Measurements from ENCODE around the gene CDC45. TPM values are rescaled to one million over a fixed set of nuclear protein-coding genes. Genes with fewer than 3 reads are reported as not detected.

CDC45 gene
- total RNA-seq, 4 donors from 2014 or later = 0.95 to 1.4 (median 1.2) TPM; not detected in 1

DNA sequence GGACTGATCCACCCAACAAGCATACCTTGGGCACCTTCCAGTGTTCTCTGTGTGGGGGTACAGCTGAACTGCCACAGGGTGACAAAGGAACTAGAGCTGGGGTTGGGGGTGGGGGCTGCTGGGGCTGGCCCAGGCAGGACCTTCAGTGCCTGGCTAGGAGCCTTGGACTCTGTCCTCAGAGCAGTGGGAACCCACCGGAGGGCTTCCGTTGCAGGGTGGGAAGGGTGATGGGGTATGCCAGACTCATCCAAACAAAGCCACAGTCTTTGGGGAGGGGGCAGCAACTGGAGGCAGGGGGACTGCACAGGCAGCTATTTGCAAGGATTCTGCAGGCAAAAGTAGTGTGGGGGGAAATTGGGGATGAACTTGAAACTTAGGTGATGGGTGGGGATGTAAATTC is 80.2 kb downstream of the CDC45 start:
- TF ChIP-seq CTCF (IDR thresholded peaks at IDR 0.05) = no peak
- ATAC-seq (ENCODE audit: low FRiP score) = no peak

GRCh38 chr22:19565382-19566278 is 85.9 kb downstream of the CDC45 start:
- DNase-seq (ENCODE audit: low spot score) (no peak), ATAC-seq (ENCODE audit: low FRiP score) (no peak)
- TF ChIP-seq CTCF (IDR thresholded peaks at IDR 0.05) = no peak

More for the DNA sequence above, 80.2 kb downstream of the CDC45 start:
- DNase-seq (ENCODE audit: low spot score) = no peak

- no peak for ATAC-seq (ENCODE audit: low FRiP score)
- no peak for DNase-seq (ENCODE audit: low spot score)
Observed at GRCh38 chr22:19566279-19567156, 86.8 kb downstream of the CDC45 start.

DNA sequence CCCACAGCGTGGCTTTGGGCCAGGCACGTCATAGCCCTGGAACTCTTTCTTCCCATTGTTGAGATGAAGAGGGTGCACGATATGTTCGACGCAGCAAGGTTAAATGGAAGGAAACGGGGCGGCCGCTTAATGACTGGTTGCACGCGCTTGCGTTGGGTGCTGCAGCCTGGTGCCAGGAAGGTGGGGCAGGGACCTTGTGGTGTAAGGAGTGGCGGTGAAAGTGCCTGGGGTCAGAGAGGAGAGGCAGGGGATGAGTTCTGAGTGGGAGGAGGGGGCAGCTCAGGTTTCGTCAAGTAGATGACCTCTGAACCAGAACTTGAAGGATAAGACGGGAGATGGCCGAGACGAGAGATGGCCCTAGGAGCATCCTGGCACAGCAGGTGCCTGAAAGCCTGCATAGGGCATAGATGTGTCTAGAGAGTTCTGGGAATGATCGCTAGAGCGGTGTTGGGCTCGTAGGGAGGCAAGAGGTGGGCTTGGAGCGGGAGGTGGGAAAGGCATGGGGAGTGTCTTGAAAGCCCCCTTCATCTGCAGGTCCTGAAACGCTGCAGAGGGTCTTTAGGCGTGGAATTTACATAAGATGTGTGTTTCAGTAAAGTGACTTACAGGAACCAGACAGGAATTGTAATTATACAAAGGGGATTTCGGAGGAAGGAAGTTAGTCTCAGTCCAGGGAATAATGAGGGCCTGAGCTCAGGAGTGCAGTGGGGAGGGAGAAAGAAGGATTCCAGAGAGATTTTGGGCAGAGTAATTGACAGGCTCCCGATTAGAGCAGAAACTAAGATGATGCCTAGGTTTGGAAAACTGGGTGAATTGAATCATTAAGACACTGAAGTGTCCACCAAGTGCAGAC is 87.7 kb downstream of the CDC45 start:
- ATAC-seq (ENCODE audit: low FRiP score) = peak; percentile 38

More at GRCh38 chr22:19566279-19567156, 86.8 kb downstream of the CDC45 start:
- no peak for TF ChIP-seq CTCF (IDR thresholded peaks at IDR 0.05)

DNA sequence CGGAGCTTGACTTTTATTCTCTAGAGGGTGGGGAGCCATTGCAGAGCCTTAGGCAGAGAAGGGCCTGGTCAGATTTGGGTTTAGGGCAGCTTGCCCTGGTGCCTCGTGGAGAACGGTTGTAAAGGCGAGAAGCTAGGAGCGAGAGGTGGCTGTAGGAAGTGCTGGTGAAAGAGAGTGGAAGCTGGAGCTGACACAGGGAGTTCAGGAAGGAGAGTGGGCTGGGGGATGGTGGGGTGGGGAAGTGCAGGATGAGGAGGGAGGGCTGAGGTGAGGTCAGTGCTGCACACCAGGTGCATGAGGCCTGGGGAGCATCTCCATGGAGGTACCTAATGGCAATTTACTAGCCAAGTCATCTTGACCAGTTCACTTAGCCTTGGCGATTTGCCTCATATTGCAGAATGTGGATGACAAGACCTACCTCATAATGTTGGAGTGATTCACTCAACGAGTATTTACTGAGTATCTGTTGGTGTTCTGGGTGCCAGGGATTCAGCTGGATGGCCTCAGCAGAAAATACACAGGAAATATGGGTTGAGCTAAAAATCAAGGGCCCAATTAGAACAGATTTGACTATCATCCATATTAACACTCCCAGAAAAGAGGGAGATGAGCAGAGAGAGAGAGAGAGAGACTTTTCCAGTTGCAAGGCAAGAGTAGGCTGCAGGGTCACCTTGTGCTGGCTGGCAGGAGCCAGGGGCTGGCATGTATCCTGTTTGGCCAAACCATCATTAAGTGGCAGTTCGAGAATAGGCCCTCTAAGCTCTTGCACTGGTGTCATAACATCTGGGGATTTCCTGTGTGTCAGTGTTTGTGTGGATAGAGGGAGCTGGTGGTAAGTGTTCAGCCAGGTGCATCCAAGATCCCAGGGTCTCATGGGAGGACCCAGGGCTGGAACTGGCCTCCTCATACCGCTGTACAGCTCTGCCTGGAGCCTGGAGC is 88.9 kb downstream of the CDC45 start:
- DNase-seq (ENCODE audit: low spot score) = no peak
- no peak for ATAC-seq (ENCODE audit: low FRiP score)
- TF ChIP-seq CTCF (IDR thresholded peaks at IDR 0.05) = no peak

More for the DNA sequence above, 87.7 kb downstream of the CDC45 start:
- TF ChIP-seq CTCF (IDR thresholded peaks at IDR 0.05) = no peak
- DNase-seq (ENCODE audit: low spot score) = no peak

Measured in omental fat pad (tissue), 4 donors.